ENCODE data around the gene KIAA0753.

The KIAA0753 gene

GRCh38 chr17:6641247-6641863 is 844 bp upstream of the KIAA0753 start:
- no peak for DNase-seq (ENCODE audit: low spot score)

- peak; percentile 32 for DNase-seq (ENCODE audit: low spot score)
These were observed 650 bp downstream of the KIAA0753 start for GRCh38 chr17:6639586-6640535.

GRCh38 chr17:6639014-6639585 is 1.4 kb downstream of the KIAA0753 start:
- no peak for DNase-seq (ENCODE audit: low spot score)

- DNase-seq (ENCODE audit: low spot score), result peak; percentile 48
These were observed 2.2 kb downstream of the KIAA0753 start for GRCh38 chr17:6638046-6638908.

- DNase-seq (ENCODE audit: low spot score), result no peak
These were observed 3.1 kb downstream of the KIAA0753 start for GRCh38 chr17:6637458-6637840.

GRCh38 chr17:6636616-6637457 is 3.7 kb downstream of the KIAA0753 start:
- no peak for DNase-seq (ENCODE audit: low spot score)

- DNase-seq (ENCODE audit: low spot score), result no peak
These were observed 4.4 kb downstream of the KIAA0753 start for GRCh38 chr17:6636105-6636504.

GRCh38 chr17:6633263-6633662 is 7.2 kb downstream of the KIAA0753 start:
- no peak for DNase-seq (ENCODE audit: low spot score)

GRCh38 chr17:6632530-6632929 is 8.0 kb downstream of the KIAA0753 start:
- DNase-seq (ENCODE audit: low spot score), result no peak

GRCh38 chr17:6630390-6630789 is 10.1 kb downstream of the KIAA0753 start:
- no peak for DNase-seq (ENCODE audit: low spot score)

GRCh38 chr17:6627019-6627418 is 13.5 kb downstream of the KIAA0753 start:
- no peak for DNase-seq (ENCODE audit: low spot score)

- no peak for DNase-seq (ENCODE audit: low spot score)
These were observed 13.9 kb downstream of the KIAA0753 start for GRCh38 chr17:6626616-6627015.

- no peak for DNase-seq (ENCODE audit: low spot score)
These were observed 16.6 kb downstream of the KIAA0753 start for GRCh38 chr17:6623941-6624340.

- no peak for DNase-seq (ENCODE audit: low spot score)
These were observed 29.3 kb downstream of the KIAA0753 start for GRCh38 chr17:6611231-6611630.

GRCh38 chr17:6610011-6610410 is 30.5 kb downstream of the KIAA0753 start:
- DNase-seq (ENCODE audit: low spot score), result no peak

- DNase-seq (ENCODE audit: low spot score), result no peak
These were observed 32.2 kb downstream of the KIAA0753 start for GRCh38 chr17:6608321-6608720.

- no peak for DNase-seq (ENCODE audit: low spot score)
These were observed 35.4 kb downstream of the KIAA0753 start for GRCh38 chr17:6605142-6605541.

GRCh38 chr17:6603744-6604325 is 36.7 kb downstream of the KIAA0753 start:
- DNase-seq (ENCODE audit: low spot score), result no peak

- DNase-seq (ENCODE audit: low spot score), result no peak
These were observed 38.4 kb downstream of the KIAA0753 start for GRCh38 chr17:6602141-6602540.

- DNase-seq (ENCODE audit: low spot score), result no peak
These were observed 41.1 kb downstream of the KIAA0753 start for GRCh38 chr17:6599364-6599763.

GRCh38 chr17:6597727-6598126 is 42.8 kb downstream of the KIAA0753 start:
- no peak for DNase-seq (ENCODE audit: low spot score)
